H7 (cell line): ENCODE data around the gene OR5B21. TPM values are rescaled to one million over a fixed set of nuclear protein-coding genes. Genes with fewer than 3 reads are reported as not detected.

ENCODE experiments used
- DNase-seq: peaks from one replicate; pipeline ENCODE4 v3.0.0; 2012
- H3K27me3 ChIP-seq: 2 replicates; pipeline ENCODE4 v1.6.0; 2011; ENCODE audit warnings: mild to moderate bottlenecking, low read length; ENCODE audit not compliant: control insufficient read depth, insufficient read depth
- H3K36me3 ChIP-seq: replicated peaks from 2 replicates; pipeline ENCODE4 v1.5.1; 2011; ENCODE audit warnings: low read length; ENCODE audit not compliant: control insufficient read depth, insufficient read depth
- H3K4me3 ChIP-seq: 2 replicates; pipeline ENCODE4 v1.5.1; 2011; ENCODE audit warnings: low read depth, mild to moderate bottlenecking, control low read depth, low read length, moderate library complexity; ENCODE audit not compliant: insufficient read depth
- total RNA-seq: library from RNA; depleted of rRNA; stranded (reverse); fragments of >200 nt; shearing (Covaris generic); gene quantifications from 2 replicates; pipeline ENCODE4 v1.2.3, GENCODE V29; 2014

The OR5B21 gene
- total RNA-seq, 1 experiment from 2014 or later = not detected

DNA sequence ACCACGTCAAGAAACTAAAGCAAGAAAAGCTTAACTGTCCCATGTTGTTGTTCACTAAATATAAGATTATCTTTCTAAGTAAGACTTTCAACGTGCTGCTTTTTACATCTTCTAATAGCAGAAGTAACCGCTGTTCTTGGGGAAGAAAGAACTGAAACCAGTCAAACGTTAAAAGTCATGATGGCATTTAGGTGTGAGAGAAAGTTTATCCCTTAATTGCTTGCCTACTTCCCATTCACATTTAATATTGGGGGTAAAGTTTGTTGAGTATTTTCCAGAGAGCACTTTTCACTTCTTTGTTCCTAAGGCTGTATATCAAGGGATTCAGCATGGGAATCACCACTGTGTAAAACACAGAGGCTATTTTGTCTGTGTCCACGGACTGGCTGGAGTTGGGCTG is 970 bp downstream of the OR5B21 start:
- DNase-seq = no peak
- no peaks in the 10 kb centered on the region for H3K36me3 ChIP-seq
- H3K27me3 ChIP-seq = no peaks in the 10 kb centered on the region
- H3K4me3 ChIP-seq = no peak overlapping the region

DNA sequence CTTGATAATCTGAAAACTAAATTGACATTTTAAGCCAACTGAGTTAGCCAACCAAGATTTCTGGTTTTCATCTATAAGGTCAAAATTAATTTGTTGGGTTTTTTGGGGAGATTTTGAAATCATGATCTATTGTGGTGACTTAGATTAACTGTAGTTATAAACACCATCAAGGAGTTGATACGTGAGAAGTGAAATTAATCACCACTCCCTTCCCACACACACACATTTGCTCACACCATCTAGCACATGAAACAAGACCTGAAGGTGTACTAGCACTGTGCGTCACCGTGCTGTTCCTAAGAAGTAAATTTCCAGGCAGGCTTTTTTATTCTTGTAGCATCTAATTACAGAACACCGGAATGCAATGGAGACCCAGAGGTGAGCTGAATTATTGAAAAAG is 2.1 kb downstream of the OR5B21 start:
- H3K36me3 ChIP-seq = no peaks in the 10 kb centered on the region
- H3K27me3 ChIP-seq = no peaks in the 10 kb centered on the region
- no peak for DNase-seq
- no peak overlapping the region for H3K4me3 ChIP-seq

DNA sequence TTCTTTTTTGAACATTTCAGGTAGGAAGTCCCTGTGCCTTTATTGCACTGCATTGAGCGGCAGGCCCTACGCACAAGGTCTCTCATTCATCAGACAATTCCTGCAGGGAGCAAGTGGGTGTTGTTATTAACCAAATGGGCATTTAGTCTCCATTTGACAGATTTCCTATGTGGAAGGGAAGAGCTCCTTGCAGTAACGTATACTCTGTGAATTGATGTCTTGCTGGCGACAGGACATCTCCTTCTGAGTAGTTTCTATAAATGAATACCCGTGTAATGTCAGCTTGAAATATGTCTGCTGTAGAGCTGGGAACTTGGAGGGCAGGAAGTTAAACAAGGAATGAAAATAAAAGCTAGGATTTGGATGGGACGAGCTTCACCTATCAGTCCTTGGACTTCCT is 3.7 kb downstream of the OR5B21 start:
- Histone ChIP-seq H3K27me3 (no peaks in the 10 kb centered on the region), H3K4me3 (no peak overlapping the region), H3K36me3 (no peaks in the 10 kb centered on the region)
- no peak for DNase-seq

DNA sequence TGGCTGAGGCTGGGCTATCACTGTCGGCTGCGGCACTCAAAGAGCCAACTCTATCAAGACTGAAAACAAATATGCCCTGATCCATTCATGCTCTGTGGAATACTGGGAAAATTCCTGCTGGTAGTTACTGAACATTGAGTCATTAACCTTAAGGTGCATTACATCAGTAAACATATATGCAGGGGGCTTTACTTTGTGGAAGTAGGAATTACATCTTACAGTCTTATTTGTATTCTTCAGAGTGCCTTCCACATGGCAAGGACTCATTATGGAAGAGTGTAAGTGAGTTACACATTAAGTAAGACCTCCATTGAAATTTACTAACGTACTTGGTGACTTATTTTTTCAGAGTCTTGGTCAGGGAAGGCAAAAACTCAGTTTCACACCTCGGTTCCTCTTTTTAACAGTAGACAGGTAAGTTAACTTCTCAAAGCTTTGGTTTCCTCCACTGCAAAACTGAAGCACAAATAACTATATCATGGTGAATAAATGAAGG is 4.5 kb downstream of the OR5B21 start:
- no peak overlapping the region for H3K4me3 ChIP-seq
- no peaks in the 10 kb centered on the region for H3K36me3 ChIP-seq
- H3K27me3 ChIP-seq = no peaks in the 10 kb centered on the region
- DNase-seq = no peak

DNA sequence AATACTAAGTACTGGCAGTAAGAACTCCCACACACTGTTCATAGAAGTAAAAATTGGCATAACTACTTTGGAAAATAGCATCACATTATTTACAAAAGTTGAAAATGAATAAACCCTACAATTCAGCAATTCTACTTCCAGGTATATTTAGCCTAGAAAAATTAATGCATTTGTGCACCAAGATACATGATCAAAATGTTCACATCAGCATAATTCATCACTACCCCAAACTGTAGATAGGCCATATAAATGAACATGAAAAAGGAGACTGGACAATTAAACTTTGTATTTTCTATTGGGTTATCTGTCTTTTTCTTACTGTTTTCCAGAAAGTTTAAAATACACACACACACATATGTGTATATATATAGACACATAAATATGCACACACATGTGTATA is 5.9 kb downstream of the OR5B21 start:
- Histone ChIP-seq H3K27me3 (no peaks in the 10 kb centered on the region), H3K4me3 (no peak overlapping the region), H3K36me3 (no peaks in the 10 kb centered on the region)
- no peak for DNase-seq

DNA sequence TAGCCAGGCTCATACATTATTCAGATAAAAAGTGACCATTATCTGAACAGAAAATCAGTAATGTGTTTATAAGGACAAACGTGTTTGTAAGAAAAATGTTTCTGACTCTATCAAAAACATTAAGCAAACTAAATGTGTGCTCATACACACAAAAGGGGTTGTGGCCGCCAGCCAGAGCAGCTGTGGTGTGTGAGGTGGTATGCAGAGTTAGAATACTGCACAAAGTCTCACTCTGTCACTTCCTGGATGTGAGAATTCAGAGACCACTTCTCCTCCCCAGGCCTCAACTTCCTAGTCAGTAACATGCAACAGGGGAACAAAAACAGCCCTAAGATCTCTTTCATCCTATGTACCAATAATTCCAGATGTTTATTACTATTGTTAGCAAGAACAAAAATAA is 9.4 kb downstream of the OR5B21 start:
- no peak overlapping the region for H3K4me3 ChIP-seq
- DNase-seq = no peak
- H3K36me3 ChIP-seq = no peaks in the 10 kb centered on the region
- no peaks in the 10 kb centered on the region for H3K27me3 ChIP-seq

DNA sequence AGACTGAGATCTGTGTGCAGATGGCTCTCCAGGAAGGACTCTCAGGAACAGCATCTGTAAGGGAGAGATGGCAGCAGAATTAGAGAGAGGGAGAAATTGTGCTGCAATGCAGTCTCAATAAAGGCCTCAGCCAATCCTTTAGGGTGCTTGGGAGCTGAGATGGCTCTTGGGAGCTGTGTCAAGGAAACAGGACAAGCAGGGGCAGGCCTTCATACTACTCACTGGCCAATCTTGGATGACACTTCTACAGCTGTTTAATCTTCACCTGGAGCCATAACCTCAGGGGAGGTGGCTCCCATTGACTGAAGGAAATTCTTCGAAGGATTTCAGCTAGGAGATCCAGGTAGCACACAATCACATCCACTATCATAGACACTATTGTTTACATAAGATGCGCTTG is 10.0 kb downstream of the OR5B21 start:
- Histone ChIP-seq H3K27me3 (no peaks in the 10 kb centered on the region), H3K36me3 (no peaks in the 10 kb centered on the region), H3K4me3 (no peak overlapping the region)
- DNase-seq = no peak

DNA sequence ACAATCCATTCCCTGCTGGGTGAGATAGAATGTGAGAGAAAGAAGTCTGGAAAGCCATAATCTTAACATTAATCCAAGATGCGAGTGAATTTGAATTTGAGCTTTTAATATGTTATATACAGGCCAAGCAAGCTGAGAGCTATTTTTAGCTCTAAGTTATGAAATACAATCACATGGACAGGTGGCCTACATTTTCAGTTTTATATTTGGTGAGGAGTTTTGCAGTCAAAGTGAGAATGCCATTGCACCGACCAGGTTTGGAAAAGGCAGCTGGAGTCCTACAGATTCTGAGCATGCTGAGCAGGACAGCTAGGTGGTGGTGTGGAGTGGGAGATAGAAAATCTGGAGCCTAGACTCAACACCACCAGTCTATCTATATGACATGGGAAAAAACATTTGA is 12.0 kb downstream of the OR5B21 start:
- Histone ChIP-seq H3K36me3 (no peaks in the 10 kb centered on the region), H3K4me3 (no peak overlapping the region), H3K27me3 (no peaks in the 10 kb centered on the region)
- peak; percentile 5 for DNase-seq

DNA sequence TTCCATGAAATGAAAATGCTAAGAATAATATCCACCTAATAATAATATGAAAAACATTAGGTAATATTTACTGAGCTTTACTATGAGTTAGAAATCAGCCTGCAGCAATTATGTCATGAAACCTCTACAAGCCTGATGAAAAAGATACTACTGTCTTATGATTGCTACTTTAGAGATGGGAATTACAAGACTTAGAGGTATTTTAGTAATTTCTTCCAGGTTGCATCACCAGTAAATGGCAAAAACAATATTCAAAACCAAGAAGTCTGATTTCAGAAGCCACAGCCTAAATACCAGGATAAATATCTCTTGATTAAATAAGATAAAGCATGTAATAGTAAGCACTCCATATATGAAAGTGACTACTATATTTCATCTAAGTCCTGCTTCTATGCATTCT is 13.8 kb downstream of the OR5B21 start:
- H3K4me3 ChIP-seq = no peak overlapping the region
- H3K36me3 ChIP-seq = no peaks in the 10 kb centered on the region
- DNase-seq = no peak
- H3K27me3 ChIP-seq = no peaks in the 10 kb centered on the region

DNA sequence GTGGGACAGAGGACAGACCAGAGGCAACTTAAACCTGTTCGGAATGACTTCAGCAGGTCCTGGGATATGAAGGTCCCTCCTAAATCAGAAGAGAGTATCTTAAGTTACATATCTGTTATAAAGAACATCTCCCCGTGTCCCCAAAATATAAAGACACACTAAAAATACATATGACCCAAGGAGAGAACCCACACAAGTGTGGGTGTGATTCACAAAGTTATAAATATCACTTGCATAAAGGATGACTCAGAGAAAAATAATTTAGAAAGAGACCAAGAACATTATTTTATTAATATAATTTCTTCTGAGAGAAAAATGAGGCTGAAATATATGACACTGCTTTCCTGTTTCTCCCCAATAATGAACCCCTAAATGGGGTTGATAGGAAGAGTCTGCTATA is 14.2 kb downstream of the OR5B21 start:
- Histone ChIP-seq H3K27me3 (no peaks in the 10 kb centered on the region), H3K36me3 (no peaks in the 10 kb centered on the region), H3K4me3 (no peak overlapping the region)
- DNase-seq = no peak

DNA sequence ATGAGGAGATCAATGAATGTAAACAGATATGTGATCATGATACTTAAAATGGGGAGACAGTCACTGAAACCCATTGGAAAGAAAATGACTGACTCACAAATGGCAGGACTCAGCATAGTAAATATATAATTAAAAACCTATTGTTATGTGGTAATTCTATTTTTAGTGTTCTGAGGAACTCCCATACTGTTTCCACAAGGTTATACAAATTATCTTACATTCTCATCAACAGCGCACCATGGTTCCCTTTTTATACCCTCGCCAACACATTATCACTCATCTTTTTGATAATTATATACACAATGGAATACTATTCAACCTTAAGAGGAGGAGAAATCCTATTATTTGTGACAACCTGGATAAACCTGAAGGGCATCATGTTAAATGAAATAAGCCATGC is 17.1 kb downstream of the OR5B21 start:
- Histone ChIP-seq H3K4me3 (no peak overlapping the region), H3K36me3 (no peaks in the 10 kb centered on the region), H3K27me3 (no peaks in the 10 kb centered on the region)
- DNase-seq = no peak

DNA sequence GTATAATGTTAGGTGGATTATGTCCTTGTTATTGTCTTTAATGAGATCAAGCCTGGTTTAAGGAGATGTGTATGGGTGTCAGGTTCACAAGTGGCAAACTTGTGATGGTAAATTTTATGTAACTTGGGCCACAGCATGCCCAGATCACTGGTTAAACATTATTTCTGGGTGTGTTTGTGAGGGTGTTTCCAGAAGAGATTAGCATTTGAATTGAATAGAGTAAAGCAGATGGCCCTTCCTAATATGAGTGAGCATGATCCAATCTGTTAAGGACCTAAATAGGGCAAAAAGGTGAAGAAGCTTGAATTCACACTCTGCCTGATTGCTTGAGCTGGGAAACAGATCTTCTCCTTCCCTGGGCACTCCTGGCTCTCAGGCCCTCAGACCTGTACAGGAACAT is 20.7 kb downstream of the OR5B21 start:
- no peak for DNase-seq
- no peaks in the 10 kb centered on the region for H3K27me3 ChIP-seq
- no peak overlapping the region for H3K4me3 ChIP-seq
- no peaks in the 10 kb centered on the region for H3K36me3 ChIP-seq

DNA sequence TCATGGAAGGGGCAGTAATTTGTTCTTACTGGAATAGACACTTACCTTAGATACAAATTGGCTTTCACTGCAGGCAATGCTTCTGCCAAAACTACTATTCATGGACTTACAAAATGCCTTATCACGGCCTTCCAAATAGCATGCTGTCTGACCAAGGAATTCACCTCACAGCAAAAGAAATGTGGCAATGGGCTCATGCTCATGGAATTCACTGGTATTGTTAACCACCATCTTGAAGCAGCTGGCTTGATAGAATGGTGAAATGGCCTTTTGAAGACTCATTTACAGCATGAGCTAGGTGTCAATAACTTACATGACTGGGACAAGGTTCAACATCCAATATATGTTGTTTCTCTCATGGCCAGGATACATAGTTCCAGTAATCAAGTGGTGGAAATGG is 21.9 kb downstream of the OR5B21 start:
- DNase-seq = no peak

DNA sequence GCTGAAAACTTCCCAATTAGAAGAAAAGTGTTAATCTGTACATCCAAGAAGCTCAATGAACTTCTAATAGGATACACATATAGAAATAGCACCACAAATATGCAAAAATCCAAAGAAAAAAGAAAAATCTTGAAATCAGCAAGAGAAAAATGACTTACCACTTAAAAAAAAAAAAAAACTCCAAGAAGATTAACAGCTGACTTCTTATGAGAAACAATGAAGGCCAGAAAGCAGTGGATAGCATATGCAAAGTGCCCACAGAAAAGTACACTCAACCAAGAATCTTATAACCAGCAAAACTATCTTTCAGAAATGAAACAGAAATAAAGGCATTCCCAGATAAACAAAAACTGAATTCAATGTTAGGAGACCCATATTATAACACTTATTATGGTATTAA is 36.0 kb downstream of the OR5B21 start:
- no peak for DNase-seq

More for the DNA sequence above, 21.9 kb downstream of the OR5B21 start:
- Histone ChIP-seq H3K4me3 (no peak overlapping the region), H3K27me3 (no peaks in the 10 kb centered on the region), H3K36me3 (no peaks in the 10 kb centered on the region)

DNA sequence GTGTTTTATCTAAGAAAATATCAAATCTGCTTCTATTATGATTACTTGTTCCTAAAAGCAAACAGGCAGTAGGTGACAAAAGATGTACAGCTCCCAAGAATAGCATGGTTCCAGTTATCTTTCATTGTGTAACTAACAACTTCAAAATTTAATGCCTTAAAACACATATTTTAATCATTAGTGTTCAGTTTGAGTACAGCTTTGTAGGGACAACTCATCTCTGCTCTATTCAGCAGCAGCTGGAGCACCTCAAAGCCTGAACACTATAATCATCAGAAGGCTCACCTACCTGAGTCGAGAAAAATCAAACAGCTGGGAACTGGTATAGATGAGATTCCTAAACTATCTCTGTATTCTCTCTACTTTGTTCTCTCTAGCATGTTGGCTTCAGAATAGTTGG is 41.6 kb downstream of the OR5B21 start:
- H3K4me3 ChIP-seq = no peak overlapping the region
- no peak for DNase-seq

More for the DNA sequence above, 36.0 kb downstream of the OR5B21 start:
- no peaks in the 10 kb centered on the region for H3K36me3 ChIP-seq
- H3K27me3 ChIP-seq = no peaks in the 10 kb centered on the region
- no peak overlapping the region for H3K4me3 ChIP-seq

DNA sequence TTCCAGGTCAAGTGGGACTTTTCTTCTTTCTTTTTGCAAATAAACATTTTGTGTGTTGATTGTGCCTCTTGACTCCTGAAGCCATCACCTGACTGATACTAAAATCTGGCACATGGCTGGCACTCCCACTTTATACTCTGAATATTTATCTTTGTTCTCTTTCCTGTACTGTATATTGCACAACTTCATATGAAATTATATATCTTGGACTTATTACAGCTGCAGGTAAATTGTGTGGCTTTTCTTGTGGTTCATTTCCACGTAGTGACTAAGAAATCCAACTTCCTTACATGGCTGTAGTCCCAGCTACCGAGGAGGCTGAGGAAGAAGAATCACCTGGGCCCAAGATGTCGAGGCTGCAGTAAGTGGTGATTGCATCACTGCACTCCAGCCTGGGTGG is 42.2 kb downstream of the OR5B21 start:
- H3K27me3 ChIP-seq = no peaks in the 10 kb centered on the region

More for the DNA sequence above, 41.6 kb downstream of the OR5B21 start:
- no peaks in the 10 kb centered on the region for H3K27me3 ChIP-seq
- no peaks in the 10 kb centered on the region for H3K36me3 ChIP-seq

More for the DNA sequence above, 42.2 kb downstream of the OR5B21 start:
- DNase-seq = no peak
- no peaks in the 10 kb centered on the region for H3K36me3 ChIP-seq
- no peak overlapping the region for H3K4me3 ChIP-seq
